GM18951 (cell line): ENCODE results near the gene NARS2.

ENCODE experiments used
- POLR2A ChIP-seq: IDR thresholded peaks from 4 replicates; pipeline ENCODE4 v1.6.1; 2011; ENCODE audit warnings: mild to moderate bottlenecking; ENCODE audit not compliant: insufficient read length, insufficient read depth; ENCODE audit errors: extremely low read depth
- in situ Hi-C: fragments of 300-500 bp; cut with MboI; formaldehyde crosslinking; loops from one replicate; pipeline ENCODE4 v1.12.0; 2022; ENCODE audit warnings: low sequenced_read_pairs, mixed read lengths, inconsistent platforms; ENCODE audit not compliant: unreplicated experiment

The NARS2 gene

DNA sequence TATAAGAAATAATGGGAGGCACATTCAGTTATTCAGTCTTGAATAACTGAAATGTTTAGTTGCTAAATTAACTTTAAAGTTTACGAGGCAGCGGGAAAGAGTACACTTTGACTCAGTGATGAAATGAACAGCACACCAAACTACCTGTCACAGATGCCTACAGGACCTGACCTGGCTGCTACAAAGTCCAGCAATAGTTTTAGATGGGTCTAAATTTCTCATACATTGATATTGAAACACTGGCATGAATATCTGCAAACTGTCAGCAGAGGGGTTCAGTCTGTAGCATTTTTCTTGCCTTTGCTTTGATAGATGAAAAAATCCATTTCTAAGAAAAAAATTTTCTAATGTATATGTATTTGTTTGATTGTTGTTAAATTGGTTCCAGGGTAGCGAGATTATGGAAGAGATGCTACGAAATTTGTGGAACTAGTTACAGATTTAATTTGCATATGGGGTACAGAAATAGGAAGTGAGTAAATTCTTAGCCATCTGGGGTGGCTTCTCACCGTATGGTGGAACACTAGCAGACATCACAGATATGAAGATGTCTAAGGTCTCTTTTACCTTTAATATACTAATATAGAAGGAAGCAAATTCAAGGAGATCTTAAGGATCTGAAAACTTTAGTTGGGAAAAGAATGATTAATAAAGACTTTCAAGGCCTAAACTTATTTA is 136.2 kb downstream of the NARS2 start:
- TF ChIP-seq POLR2A: no peak
- in situ Hi-C loops: no loop called here

GRCh38 chr11:78432956-78433355 is 141.7 kb downstream of the NARS2 start:
- in situ Hi-C loops: no loop called here
- TF ChIP-seq POLR2A: no peak

DNA sequence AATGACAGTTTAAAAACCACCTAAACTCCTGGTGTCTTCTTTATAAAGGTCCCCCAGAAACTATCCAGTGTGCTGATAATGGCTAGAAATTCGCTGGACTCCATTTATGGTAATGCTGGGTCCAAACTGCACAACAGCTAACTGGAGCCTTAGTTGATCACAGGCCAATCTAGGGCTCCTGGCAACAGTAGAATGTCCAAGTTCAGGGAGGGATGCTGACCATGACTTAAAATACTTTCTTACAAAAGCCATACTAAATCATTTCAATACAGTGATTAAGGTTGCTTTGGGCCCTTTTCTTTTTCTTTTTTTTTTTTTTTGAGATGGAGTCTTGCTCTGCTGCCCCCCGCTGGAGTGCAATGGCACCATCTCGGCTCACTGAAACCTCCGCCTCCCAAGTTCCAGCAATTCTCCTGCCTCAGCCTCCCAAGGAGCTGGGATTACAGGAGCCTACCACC is 142.6 kb downstream of the NARS2 start:
- in situ Hi-C loops: no loop called here
- no peak for TF ChIP-seq POLR2A

- no peak for TF ChIP-seq POLR2A
Measured at GRCh38 chr11:78429660-78430059, 145.0 kb downstream of the NARS2 start.

GRCh38 chr11:78429209-78429608 is 145.5 kb downstream of the NARS2 start:
- in situ Hi-C loops: no loop called here
- no peak for TF ChIP-seq POLR2A

More at GRCh38 chr11:78429660-78430059, 145.0 kb downstream of the NARS2 start:
- in situ Hi-C loops: no loop called here

GRCh38 chr11:78428773-78429172 is 145.9 kb downstream of the NARS2 start:
- in situ Hi-C loops: no loop called here
- no peak for TF ChIP-seq POLR2A

DNA sequence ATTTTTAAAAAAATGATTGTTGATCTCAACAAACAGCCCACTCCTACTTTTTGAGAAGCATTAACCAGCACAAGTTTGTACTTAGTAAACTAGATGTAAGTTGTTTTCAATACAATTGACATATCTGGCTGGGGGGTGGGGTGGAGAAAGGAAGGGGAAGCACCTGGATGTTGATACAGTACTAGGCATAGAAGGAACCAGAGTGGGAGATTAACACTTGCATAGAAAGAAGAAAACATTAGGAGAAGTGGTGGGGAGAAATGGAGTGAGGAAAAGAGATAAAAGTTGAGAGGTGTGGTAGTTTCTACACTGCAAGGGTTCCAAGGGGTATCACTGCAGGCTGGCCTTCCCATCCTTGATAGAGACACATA is 146.4 kb downstream of the NARS2 start:
- in situ Hi-C loops: no loop called here
- no peak for TF ChIP-seq POLR2A

DNA sequence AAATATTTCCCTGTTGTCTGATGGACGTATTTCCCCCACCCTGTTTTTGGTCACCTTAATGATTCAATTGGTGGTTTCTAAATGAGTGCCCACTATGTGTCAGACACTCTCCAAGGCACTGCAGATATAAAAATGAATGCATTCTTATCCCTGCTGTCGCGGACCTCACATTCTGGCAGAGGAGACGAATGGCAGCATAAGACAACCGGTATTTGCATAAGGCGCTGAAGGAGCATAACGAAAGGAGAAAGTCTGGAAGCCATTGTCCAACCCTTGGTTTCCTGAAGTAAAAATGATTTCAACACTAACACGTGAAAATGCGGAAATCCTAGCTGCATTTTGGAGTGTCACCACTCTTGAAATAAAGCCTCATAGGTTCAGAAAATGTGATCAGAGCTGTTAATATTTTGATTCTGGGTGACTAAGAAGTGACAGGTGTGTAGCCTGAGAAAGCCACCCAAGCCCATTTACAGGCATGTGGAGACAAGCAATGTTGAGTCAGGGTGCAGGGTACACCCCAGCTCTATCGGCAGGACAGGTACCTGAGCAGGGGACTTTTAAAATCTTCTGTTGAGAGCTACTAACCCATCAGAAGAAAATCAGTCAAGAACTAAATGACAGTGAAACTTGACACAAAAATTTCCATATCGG is 146.9 kb downstream of the NARS2 start:
- no peak for TF ChIP-seq POLR2A
- in situ Hi-C loops: no loop called here

- in situ Hi-C loops: no loop called here
- no peak for TF ChIP-seq POLR2A
Measured at GRCh38 chr11:78426845-78427244, 147.8 kb downstream of the NARS2 start.

GRCh38 chr11:78425399-78426070 is 149.1 kb downstream of the NARS2 start:
- no peak for TF ChIP-seq POLR2A
- in situ Hi-C loops: no loop called here

DNA sequence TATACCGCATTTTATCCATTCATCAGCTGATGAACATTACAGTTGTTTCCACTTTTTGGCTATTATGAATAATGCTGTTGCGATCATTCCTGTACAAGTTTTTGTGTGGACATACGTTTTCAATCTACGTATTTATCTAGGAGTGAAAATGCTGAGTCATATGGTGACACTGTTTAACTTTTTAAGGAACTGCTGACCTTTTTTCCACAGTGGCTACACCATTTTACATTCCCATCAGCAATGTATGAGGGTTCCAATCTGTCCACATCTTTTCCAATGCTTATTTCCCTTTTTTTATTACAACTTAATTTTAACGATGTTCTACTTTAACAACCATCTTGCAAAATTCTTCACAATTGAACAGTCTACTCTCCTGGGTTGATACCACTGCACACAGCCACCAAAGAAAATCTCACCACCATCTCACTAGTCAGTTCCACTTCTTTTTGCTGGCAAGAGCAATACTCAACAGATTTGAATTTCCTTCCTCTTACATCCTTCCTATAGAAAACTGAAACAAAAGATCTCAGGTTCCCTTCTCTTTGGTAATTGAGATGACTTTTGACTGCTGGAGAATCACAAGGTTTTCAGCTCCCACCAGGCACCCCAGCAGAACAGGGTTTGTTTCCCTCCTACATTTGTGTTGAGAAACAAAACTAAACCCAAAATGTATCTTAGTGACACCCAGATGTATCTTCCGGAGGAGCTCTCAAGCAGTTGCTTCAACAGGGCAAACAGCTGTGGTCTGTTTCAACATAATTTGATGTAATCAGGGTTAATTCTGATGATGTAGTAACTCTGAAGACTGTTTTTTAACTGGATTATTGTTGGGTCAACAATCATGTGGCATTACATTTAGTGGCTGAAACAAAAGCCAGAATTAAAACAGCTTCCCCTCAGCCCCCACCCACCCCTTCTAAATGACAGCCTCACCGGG is 150.1 kb downstream of the NARS2 start:
- TF ChIP-seq POLR2A: no peak
- in situ Hi-C loops: no loop called here

GRCh38 chr11:78423241-78423640 is 151.4 kb downstream of the NARS2 start:
- in situ Hi-C loops: no loop called here
- TF ChIP-seq POLR2A: no peak

DNA sequence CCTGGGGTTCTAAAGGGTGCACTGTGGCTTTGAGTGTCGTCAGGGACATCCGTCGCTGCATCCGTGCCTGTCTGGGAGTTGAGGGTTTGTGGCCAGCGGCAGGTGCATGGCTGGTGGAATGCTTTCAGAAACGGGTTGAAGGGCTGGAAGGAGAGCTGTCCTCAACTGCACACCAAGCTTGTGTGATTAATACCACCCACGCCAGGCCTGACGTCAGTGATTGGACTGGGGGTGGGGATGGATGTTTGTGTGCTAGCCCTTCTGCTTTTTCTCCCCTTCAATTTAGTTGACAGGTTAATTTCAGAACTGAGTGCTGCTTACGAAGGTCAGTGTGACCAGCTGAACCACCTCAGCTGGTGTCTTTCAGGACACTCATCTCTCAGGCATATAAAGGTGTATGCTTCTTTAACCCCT is 153.9 kb downstream of the NARS2 start:
- no peak for TF ChIP-seq POLR2A
- in situ Hi-C loops: no loop called here
